GM20000 (cell line): ENCODE measurements around the gene EGFL7.

Experiments used
- DNase-seq: peaks from one replicate; pipeline ENCODE4 v3.0.0; 2012; ENCODE audit warnings: low spot score
- TF ChIP-seq, protein P1 (sequence below): IDR thresholded peaks from 2 replicates; pipeline ENCODE4 v1.5.1; 2012; ENCODE audit warnings: mild to moderate bottlenecking, control low read depth; ENCODE audit errors: extremely low read depth, missing control alignments

EGFL7 gene

DNA sequence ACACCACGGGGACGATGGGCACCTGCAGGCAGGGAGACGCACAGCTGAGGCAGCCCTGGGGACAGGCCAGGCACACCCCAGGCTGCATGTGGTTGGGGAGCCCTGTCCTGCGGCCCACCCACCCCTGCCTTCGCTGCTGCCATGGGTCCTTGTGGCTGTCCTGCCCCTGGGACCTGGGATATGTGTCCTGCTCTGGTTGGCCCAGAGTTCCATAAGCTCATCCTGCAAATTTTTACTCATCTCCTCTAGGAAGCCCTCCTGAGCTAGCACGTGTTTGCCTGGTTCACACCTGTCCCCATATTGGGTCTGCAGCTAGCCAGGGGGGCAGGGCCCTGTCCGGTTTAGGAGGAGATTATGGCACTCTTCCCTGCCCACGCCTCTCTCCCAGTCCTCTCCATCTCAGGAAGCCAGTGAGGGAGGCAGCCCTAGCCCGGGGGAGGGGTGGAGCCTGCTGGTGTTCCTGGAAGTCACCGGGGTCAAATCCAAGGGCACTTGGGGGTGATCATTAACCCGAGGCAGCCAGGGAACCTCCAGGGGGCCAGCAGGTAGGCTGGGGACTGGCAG, 12.2 kb downstream of the EGFL7 start:
- TF ChIP-seq, protein P1, sequence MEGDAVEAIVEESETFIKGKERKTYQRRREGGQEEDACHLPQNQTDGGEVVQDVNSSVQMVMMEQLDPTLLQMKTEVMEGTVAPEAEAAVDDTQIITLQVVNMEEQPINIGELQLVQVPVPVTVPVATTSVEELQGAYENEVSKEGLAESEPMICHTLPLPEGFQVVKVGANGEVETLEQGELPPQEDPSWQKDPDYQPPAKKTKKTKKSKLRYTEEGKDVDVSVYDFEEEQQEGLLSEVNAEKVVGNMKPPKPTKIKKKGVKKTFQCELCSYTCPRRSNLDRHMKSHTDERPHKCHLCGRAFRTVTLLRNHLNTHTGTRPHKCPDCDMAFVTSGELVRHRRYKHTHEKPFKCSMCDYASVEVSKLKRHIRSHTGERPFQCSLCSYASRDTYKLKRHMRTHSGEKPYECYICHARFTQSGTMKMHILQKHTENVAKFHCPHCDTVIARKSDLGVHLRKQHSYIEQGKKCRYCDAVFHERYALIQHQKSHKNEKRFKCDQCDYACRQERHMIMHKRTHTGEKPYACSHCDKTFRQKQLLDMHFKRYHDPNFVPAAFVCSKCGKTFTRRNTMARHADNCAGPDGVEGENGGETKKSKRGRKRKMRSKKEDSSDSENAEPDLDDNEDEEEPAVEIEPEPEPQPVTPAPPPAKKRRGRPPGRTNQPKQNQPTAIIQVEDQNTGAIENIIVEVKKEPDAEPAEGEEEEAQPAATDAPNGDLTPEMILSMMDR: no peak
- DNase-seq: no peak

DNA sequence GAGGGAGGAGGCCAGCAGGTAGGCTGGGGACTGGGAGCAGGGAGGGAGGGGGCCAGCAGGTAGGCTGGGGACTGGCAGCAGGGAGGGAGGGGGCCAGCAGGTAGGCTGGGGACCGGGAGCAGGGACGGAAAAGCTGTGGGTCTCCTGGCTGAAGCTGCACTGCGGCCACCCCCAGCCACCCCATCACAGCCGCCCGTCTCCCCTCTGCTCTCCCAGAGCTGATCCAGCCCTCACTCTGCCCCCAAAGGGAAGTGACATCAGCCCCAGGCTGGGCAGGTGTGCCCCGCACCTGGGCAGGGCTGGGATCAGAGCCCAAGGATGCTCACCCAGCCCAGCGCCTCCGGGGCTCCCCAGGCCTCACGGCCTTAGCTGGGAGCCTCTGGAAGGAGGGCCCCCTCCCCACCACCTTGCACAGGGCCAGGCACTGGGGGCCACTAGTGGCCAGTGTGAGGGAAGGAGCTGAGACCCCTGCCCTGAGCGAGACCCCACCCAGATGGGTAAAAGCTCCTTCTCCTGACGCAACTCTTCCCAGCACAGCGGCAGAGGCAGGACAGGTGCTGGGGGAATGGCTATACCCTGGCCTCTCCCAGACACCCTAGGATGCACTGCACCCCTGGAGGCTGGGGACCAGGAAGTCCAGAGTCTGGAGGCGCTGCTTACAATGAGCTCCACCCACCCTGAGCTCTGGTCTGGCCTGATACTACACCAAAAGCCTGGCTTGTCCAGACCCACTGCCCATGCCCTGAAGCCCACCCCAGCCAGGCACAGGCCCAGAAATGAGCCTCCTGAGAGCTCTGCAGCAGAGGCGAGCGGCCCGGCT, 13.0 kb downstream of the EGFL7 start:
- DNase-seq: no peak
- TF ChIP-seq, protein P1: no peak

DNA sequence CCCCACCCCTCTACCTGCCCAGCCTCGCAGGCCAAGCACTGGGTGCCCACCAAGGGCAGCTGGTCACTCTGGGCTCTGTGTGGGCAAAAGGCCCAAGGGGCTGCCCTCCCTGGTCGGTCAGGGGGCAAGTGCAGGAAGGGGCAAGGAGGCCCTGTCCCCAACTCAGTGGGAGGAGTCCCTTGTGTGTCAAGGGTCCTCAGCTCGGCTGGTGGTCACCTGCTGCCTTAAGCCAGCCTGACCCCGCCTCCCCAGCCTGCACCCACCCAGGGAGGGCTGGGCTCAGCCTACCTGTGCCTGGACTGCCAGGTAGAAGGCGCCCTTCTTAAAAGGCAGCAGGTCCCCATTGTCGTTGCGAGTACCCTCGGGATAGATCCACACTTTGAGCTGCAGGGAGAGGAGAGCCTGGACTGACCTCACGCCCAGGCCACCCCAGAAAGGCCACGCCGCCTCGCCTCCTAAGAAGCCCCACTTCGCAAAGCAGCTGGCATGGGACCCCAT, 13.6 kb downstream of the EGFL7 start:
- DNase-seq: no peak
- TF ChIP-seq, protein P1: no peak

DNA sequence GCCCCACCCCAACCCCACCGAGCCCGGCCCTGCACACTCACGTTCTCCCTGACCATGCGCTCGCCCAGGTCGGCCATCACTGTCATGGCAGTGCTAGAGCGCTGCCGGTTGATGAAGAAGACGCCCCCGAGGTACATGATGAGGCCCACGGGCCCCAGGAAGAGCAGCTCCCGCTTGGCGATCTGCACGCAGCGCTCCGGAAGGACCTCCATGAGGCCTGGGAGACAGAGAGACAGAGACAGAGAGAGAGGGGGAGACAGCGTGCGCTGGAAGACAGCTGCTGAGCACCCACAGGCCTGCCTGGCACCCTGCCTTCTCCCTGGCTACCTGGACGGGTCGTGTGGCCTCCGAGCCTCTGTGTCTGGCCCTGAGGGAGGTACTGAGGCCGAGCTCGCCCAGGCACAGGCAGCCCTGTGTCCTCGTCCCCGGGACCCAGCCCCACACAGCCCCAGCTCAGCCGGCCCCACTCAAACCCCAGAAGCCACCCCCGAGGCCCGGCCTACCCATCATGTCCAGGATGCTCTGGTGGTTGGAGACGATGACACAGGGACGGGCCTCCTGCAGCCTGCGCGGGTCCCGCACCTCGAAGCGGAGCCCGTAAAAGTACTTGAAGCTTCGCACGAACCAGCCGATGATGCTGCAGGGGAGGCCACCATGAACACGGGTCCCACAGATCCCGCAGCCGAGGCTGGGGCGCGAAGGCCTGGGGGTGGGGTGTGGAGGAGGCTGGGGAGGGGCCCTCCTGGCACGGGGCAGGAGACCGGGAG, 14.4 kb downstream of the EGFL7 start:
- DNase-seq: no peak
- TF ChIP-seq, protein P1: no peak

DNA sequence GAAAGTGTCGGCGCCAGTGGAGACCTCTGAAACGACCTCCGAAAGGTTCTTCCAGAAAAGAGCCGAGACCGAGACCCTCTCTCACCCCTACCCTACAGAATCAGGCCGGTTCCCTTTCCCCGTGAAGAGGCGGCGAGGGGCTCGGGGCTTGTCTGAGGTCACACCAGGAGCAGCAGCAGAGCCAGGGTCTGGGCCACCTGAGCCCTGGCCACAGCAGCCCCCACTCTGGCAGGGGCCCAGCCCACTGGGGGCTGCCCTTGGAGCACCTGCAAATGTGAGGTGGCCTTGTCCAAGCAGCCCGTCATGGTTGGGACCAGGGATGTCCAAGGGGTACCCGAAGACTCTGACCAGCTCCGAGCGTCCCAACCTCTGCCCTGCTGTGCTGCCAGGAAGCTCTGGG, 15.3 kb downstream of the EGFL7 start:
- no peak for DNase-seq

DNA sequence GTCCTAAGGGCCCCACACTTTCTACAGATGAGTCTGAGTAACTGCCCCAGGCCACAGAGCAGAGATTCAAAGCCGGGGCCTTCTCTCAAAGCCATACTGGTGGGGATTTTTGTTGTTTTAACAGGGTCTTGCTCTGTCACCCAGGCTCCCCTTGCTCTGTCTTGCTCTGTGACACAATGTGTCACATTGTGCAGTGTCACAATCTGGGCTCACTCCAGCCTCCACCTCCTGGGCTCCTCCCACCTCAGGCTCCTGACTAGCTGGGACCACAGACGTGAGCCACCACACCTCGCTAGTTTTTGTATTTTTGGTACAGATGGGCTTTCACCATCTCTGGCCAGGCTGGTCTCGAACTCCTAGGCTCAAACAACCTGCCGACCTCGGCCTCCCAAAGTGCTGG, 15.9 kb downstream of the EGFL7 start:
- DNase-seq: no peak
- TF ChIP-seq, protein P1: no peak

More for the DNA sequence above, 15.3 kb downstream of the EGFL7 start:
- TF ChIP-seq, protein P1: no peak
